HEK293T (cell line): ENCODE data around the gene SYNE1.

Experiments
- BHLHE40 ChIP-seq: fragments of 450-650 bp; IDR thresholded peaks from 2 replicates; pipeline ENCODE4 v1.6.1; 2016; ENCODE audit warnings: mild to moderate bottlenecking, moderate library complexity, borderline replicate concordance
- FOXM1 ChIP-seq: fragments of 450-650 bp; IDR thresholded peaks from 2 replicates; pipeline ENCODE4 v1.6.1; 2017; ENCODE audit warnings: mild to moderate bottlenecking, borderline replicate concordance
- HDGF ChIP-seq: fragments of 450-650 bp; IDR thresholded peaks from 2 replicates; pipeline ENCODE4 v1.6.1; 2017; ENCODE audit warnings: antibody characterized with exemption, borderline replicate concordance
- PKNOX1 ChIP-seq: fragments of 450-650 bp; IDR thresholded peaks from 2 replicates; pipeline ENCODE4 v1.6.1; 2016
- SUZ12 ChIP-seq: fragments of 450-650 bp; IDR thresholded peaks from 2 replicates; pipeline ENCODE4 v1.6.1; 2016; ENCODE audit warnings: mild to moderate bottlenecking

- no peak for TF ChIP-seq HDGF
- TF ChIP-seq BHLHE40, result no peak
- TF ChIP-seq FOXM1, result no peak
- TF ChIP-seq PKNOX1, result no peak
- TF ChIP-seq SUZ12, result no peak
These were observed 326.7 kb downstream of the SYNE1 start for GRCh38 chr6:152310371-152310954.
